SK-N-SH (cell line): ENCODE data around the gene RAD51B. TPM values are rescaled to one million over a fixed set of nuclear protein-coding genes. Genes with fewer than 3 reads are reported as not detected.
A peak's percentile ranks its signal among the peaks of the same experiment; 100 is the strongest.

Experiments used
- CTCF ChIA-PET: fragments of 300-600, 350-600 bp; formaldehyde crosslinking; extraction: SDS; loops from one replicate; lab custom pipeline; 2021; lab: Yijun Ruan, JAX
- POLR2A ChIA-PET: fragments of 350-600 bp; sonication (Branson Sonifier 250); formaldehyde crosslinking; extraction: SDS; loops from one replicate; lab custom pipeline; 2020; ENCODE audit warnings: antibody characterized with exemption, inconsistent platforms; lab: Yijun Ruan, JAX
- DNase-seq: peaks from one replicate; pipeline ENCODE4 v3.0.0; 2012
- H2AFZ ChIP-seq: fragments of 200-600 bp; sonication (generic); 2 replicates; pipeline ENCODE4 v1.8.1; 2016; ENCODE audit warnings: antibody characterized with exemption, mild to moderate bottlenecking, low read depth
- H3F3A ChIP-seq: fragments of 200-600 bp; sonication (generic); replicated peaks from 2 replicates; pipeline ENCODE3; 2016; ENCODE audit warnings: antibody characterized with exemption, mild to moderate bottlenecking; ENCODE audit not compliant: insufficient read depth
- H3K27ac ChIP-seq, 2 experiments: fragments of 200-500 bp in 1 of 2; fragments of 200-600 bp in 1 of 2; sonication (Bioruptor generic) in 1 of 2; sonication (generic), shearing (Covaris generic) in 1 of 2; 2 replicates each; pipeline versions ENCODE4 v1.5.1 to v1.6.1; 2014 to 2016; ENCODE audit warnings: low read depth in 2 of 2, inconsistent platforms in 1 of 2, low read length in 1 of 2, mild to moderate bottlenecking in 1 of 2, mixed read lengths in 1 of 2
- H3K27me3 ChIP-seq: fragments of 200-600 bp; sonication (generic), shearing (Covaris generic); 2 replicates; pipeline ENCODE4 v1.6.1; 2016; ENCODE audit warnings: mixed run types; ENCODE audit not compliant: insufficient read depth
- H3K36me3 ChIP-seq, 2 experiments: fragments of 200-500 bp in 1 of 2; fragments of 200-600 bp in 1 of 2; sonication (Bioruptor generic) in 1 of 2; sonication (generic) in 1 of 2; replicated peaks in 1 of 2; 2 replicates each; pipeline versions ENCODE3 to v1.5.1; 2014 to 2016; ENCODE audit warnings: low read length in 1 of 2, mild to moderate bottlenecking in 1 of 2; ENCODE audit not compliant: insufficient read depth in 2 of 2, control insufficient read depth in 1 of 2
- H3K4me1 ChIP-seq, 2 experiments: fragments of 200-500 bp in 1 of 2; fragments of 200-600 bp in 1 of 2; sonication (Bioruptor generic) in 1 of 2; sonication (generic), shearing (Covaris generic) in 1 of 2; 2 replicates each; pipeline versions ENCODE4 v1.5.1 to v1.6.1; 2014 to 2016; ENCODE audit warnings: low read depth in 1 of 2, low read length in 1 of 2, mixed run types in 1 of 2; ENCODE audit not compliant: insufficient read depth in 2 of 2, control insufficient read depth in 1 of 2
- H3K4me2 ChIP-seq: fragments of 200-600 bp; sonication (generic), shearing (Covaris generic); 2 replicates; pipeline ENCODE4 v1.6.1; 2017; ENCODE audit warnings: mixed run types
- H3K4me3 ChIP-seq, 2 experiments: fragments of 200-500 bp in 1 of 2; fragments of 200-600 bp in 1 of 2; sonication (Bioruptor generic) in 1 of 2; sonication (generic), shearing (Covaris generic) in 1 of 2; 2 replicates each; pipeline versions ENCODE4 v1.5.1 to v1.8.1; 2014 to 2016; ENCODE audit warnings: low read depth in 2 of 2, inconsistent platforms in 1 of 2, low read length in 1 of 2, mild to moderate bottlenecking in 1 of 2, mixed read lengths in 1 of 2, moderate library complexity in 1 of 2
- H3K79me2 ChIP-seq: fragments of 200-600 bp; sonication (generic); 2 replicates; pipeline ENCODE4 v1.8.1; 2017; ENCODE audit warnings: mild to moderate bottlenecking; ENCODE audit not compliant: insufficient read depth
- H3K9ac ChIP-seq: fragments of 200-600 bp; sonication (generic); 2 replicates; pipeline ENCODE4 v1.6.1; 2017; ENCODE audit warnings: mixed run types
- H3K9me2 ChIP-seq: fragments of 200-600 bp; sonication (generic); 2 replicates; pipeline ENCODE4 v1.6.1; 2017; ENCODE audit warnings: mixed run types
- H3K9me3 ChIP-seq: fragments of 200-600 bp; sonication (generic); 2 replicates; pipeline ENCODE4 v1.6.1; 2017; ENCODE audit warnings: mixed run types, mild to moderate bottlenecking, moderate library complexity
- H4K20me1 ChIP-seq: fragments of 200-600 bp; sonication (generic); 2 replicates; pipeline ENCODE4 v1.6.1; 2017; ENCODE audit warnings: mild to moderate bottlenecking, mixed run types; ENCODE audit not compliant: insufficient read depth
- EP300 ChIP-seq, 2 experiments: IDR thresholded peaks; 2 replicates each; pipeline versions ENCODE4 v1.4.0 to v1.6.1; 2012; ENCODE audit warnings: borderline replicate concordance in 1 of 2, low read depth in 1 of 2, low read length in 1 of 2
- FOXM1 ChIP-seq: IDR thresholded peaks from 2 replicates; pipeline ENCODE4 v1.4.0; 2012; ENCODE audit warnings: low read depth, mild to moderate bottlenecking
- GABPA ChIP-seq: IDR thresholded peaks from 2 replicates; pipeline ENCODE4 v1.4.0; 2012; ENCODE audit warnings: low read depth, mild to moderate bottlenecking
- GATA2 ChIP-seq: sonication (generic); formaldehyde crosslinking; IDR thresholded peaks from 2 replicates; pipeline ENCODE4 v1.5.0; 2020; ENCODE audit warnings: mild to moderate bottlenecking, missing genetic modification reagents
- JUND ChIP-seq: IDR thresholded peaks from 2 replicates; pipeline ENCODE4 v1.4.0; 2012
- MEF2A ChIP-seq: IDR thresholded peaks from 2 replicates; pipeline ENCODE4 v1.4.0; 2012; ENCODE audit warnings: low read depth, borderline replicate concordance
- NFIC ChIP-seq: IDR thresholded peaks from 2 replicates; pipeline ENCODE4 v1.4.0; 2012; ENCODE audit warnings: borderline replicate concordance
- RAD21 ChIP-seq: IDR thresholded peaks from 2 replicates; pipeline ENCODE4 v1.6.1; 2012; ENCODE audit warnings: mild to moderate bottlenecking, low read length
- RCOR1 ChIP-seq: fragments of 150-350 bp; IDR thresholded peaks from 2 replicates; pipeline ENCODE4 v1.6.1; 2017; ENCODE audit warnings: antibody characterized with exemption, low read length
- RFX5 ChIP-seq: IDR thresholded peaks from 2 replicates; pipeline ENCODE4 v1.6.1; 2012; ENCODE audit warnings: mild to moderate bottlenecking, improper control_type of control experiment, low read length
- RXRA ChIP-seq: IDR thresholded peaks from 2 replicates; pipeline ENCODE4 v1.4.0; 2012; ENCODE audit warnings: low read depth, mild to moderate bottlenecking, borderline replicate concordance
- SMC3 ChIP-seq: IDR thresholded peaks from 2 replicates; pipeline ENCODE4 v1.6.1; 2012; ENCODE audit warnings: low read depth, low read length, improper control_type of control experiment
- WGBS: methylation state at CpG from one replicate; pipeline ENCODE4 v1.1.6; 2017; ENCODE audit warnings: low lambda C conversion rate; 5-methylcytosine and 5-hydroxymethylcytosine counted together
- polyA plus RNA-seq, 3 experiments: library from polyadenylated mRNA; depleted of rRNA; stranded (reverse); fragments of >200 nt; gene quantifications; 2 replicates each; pipeline ENCODE4 v1.2.3, GENCODE V29; 2012
- TF ChIP-seq, protein P1 (sequence below): fragments of 150-350 bp; IDR thresholded peaks from 2 replicates; pipeline ENCODE4 v1.6.1; 2017; ENCODE audit warnings: antibody characterized with exemption, low read length, low read depth, borderline replicate concordance
- TF ChIP-seq, protein P2 (sequence below): fragments of 200-600 bp; sonication (generic); IDR thresholded peaks from 2 replicates; pipeline ENCODE4 v1.6.1; 2017; ENCODE audit warnings: antibody characterized with exemption, mild to moderate bottlenecking, moderate library complexity
- TF ChIP-seq, protein P3 (sequence below): IDR thresholded peaks from 2 replicates; pipeline ENCODE4; 2012

Gene RAD51B
- polyA plus RNA-seq, 1 of the 3 experiments (the other 2 are of a cell fraction): 6.0 TPM

DNA sequence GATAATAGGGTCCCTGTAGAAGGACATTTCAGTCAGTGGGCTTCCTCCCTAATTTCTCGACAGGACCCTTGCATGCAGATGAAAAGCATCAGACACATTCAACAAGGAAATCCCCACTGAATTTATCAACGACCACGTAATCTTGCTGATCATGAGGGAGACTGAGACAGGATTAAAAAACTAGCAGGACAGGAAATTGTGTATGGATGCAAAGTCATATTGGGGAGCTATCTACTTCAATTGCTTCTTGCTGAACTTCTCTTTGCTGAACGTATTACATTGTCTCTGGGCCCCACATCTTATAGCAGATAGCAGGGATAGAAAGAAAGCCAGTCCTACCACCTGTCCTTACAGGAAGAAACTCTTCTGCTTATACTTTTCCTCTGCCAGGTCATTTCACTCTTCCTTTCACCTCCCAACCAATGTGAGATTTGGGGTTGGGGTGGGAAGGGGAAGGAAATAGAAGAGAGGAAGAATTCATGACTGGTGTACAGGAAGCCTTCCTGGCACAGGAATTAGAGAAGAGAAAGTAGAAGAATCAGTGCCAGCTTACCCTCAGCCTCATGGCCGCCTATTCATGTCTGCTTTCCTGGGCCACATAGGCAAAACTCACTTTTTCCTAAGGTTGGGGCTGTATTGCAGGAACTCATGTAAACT lies 640.0 kb downstream of the RAD51B start:
- H3K4me2 ChIP-seq: peak overlapping the region; percentile 49; the same call in 1 of the 2 replicates
- no peak overlapping the region for H3K4me3 ChIP-seq
- no peaks in the 10 kb centered on the region for H3K27me3 ChIP-seq
- ChIA-PET CTCF (no interaction called here), POLR2A (no interaction called here)
- no peaks in the 10 kb centered on the region for H3K9me3 ChIP-seq
- TF ChIP-seq RXRA: no peak
- TF ChIP-seq, protein P1, sequence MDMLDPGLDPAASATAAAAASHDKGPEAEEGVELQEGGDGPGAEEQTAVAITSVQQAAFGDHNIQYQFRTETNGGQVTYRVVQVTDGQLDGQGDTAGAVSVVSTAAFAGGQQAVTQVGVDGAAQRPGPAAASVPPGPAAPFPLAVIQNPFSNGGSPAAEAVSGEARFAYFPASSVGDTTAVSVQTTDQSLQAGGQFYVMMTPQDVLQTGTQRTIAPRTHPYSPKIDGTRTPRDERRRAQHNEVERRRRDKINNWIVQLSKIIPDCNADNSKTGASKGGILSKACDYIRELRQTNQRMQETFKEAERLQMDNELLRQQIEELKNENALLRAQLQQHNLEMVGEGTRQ: no peak
- no peak for TF ChIP-seq FOXM1
- no peak for TF ChIP-seq RAD21
- no peak for TF ChIP-seq JUND
- no peak for TF ChIP-seq GABPA
- TF ChIP-seq MEF2A: no peak
- no peak for DNase-seq
- H2AFZ ChIP-seq: peak overlapping the region; percentile 52; the same call in 1 of the 2 replicates
- no peaks in the 10 kb centered on the region for H3K9me2 ChIP-seq
- peaks cover 42% of the 10 kb centered on the region for H3F3A ChIP-seq
- H3K4me1 ChIP-seq: peaks cover 4 to 15% of the 10 kb centered on the region in 2 experiments
- no peaks in the 10 kb centered on the region for H3K36me3 ChIP-seq
- H4K20me1 ChIP-seq: no peaks in the 10 kb centered on the region
- WGBS: 78% methylated on average over 5 of the region's 5 CpGs
- no peaks in the 10 kb centered on the region for H3K79me2 ChIP-seq
- peak overlapping the region; percentile 85 to 91 for H3K27ac ChIP-seq
- peak overlapping the region; percentile 24; the same call in 1 of the 2 replicates for H3K9ac ChIP-seq

DNA sequence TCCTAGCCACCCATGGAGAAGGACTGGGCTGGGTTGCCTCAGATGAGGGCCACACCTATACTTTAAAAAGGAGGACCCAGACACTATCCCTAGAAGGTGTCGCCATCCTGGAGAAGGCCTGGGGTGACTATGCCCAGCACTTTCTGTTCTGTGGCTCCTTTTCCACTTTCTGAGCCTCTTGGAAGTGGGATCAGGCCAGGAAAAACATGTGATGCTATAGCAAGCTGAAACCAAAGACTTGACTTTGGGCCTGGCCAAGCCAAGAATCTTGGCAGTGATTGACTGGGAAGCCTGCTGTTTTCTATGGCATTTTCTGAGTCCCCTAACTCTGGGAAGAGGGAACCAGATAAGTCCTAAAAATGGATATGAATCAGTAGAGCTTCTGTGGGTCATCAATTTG lies 641.0 kb downstream of the RAD51B start:
- WGBS: 100% methylated on average over 1 of the region's 1 CpG
- ChIA-PET POLR2A (no interaction called here), CTCF (no interaction called here)
- Histone ChIP-seq H3K9ac (no peak overlapping the region), H3K36me3 (no peaks in the 10 kb centered on the region), H3K27me3 (no peaks in the 10 kb centered on the region), H4K20me1 (no peaks in the 10 kb centered on the region), H3K4me2 (no peak overlapping the region), H3K9me3 (no peaks in the 10 kb centered on the region), H2AFZ (no peak overlapping the region), H3K4me3 (no peak overlapping the region), H3K27ac (no peak overlapping the region), H3K4me1 (peaks cover 4 to 24% of the 10 kb centered on the region in 2 experiments), H3K9me2 (no peaks in the 10 kb centered on the region), H3K79me2 (no peaks in the 10 kb centered on the region), H3F3A (peaks cover 51% of the 10 kb centered on the region)
- TF ChIP-seq, protein P1: no peak
- no peak for TF ChIP-seq EP300 (IDR thresholded peaks at IDR 0.05; ENCODE audit: borderline replicate concordance in 1 of 2, low read depth in 1 of 2, low read length in 1 of 2)
- no peak for TF ChIP-seq RAD21
- no peak for TF ChIP-seq NFIC
- TF ChIP-seq GATA2 (CRISPR knock-in tag): no peak
- TF ChIP-seq, protein P2, sequence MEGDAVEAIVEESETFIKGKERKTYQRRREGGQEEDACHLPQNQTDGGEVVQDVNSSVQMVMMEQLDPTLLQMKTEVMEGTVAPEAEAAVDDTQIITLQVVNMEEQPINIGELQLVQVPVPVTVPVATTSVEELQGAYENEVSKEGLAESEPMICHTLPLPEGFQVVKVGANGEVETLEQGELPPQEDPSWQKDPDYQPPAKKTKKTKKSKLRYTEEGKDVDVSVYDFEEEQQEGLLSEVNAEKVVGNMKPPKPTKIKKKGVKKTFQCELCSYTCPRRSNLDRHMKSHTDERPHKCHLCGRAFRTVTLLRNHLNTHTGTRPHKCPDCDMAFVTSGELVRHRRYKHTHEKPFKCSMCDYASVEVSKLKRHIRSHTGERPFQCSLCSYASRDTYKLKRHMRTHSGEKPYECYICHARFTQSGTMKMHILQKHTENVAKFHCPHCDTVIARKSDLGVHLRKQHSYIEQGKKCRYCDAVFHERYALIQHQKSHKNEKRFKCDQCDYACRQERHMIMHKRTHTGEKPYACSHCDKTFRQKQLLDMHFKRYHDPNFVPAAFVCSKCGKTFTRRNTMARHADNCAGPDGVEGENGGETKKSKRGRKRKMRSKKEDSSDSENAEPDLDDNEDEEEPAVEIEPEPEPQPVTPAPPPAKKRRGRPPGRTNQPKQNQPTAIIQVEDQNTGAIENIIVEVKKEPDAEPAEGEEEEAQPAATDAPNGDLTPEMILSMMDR: no peak
- TF ChIP-seq, protein P3, sequence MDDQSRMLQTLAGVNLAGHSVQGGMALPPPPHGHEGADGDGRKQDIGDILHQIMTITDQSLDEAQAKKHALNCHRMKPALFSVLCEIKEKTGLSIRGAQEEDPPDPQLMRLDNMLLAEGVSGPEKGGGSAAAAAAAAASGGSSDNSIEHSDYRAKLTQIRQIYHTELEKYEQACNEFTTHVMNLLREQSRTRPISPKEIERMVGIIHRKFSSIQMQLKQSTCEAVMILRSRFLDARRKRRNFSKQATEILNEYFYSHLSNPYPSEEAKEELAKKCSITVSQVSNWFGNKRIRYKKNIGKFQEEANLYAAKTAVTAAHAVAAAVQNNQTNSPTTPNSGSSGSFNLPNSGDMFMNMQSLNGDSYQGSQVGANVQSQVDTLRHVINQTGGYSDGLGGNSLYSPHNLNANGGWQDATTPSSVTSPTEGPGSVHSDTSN: no peak
- no peak for TF ChIP-seq SMC3
- no peak for TF ChIP-seq GABPA
- no peak for TF ChIP-seq RCOR1
- TF ChIP-seq FOXM1: no peak
- TF ChIP-seq RFX5: no peak
- no peak for DNase-seq
